ENCODE results near the gene RARRES1. TPM values are rescaled to one million over a fixed set of nuclear protein-coding genes. Genes with fewer than 3 reads are reported as not detected.

Gene RARRES1
- total and polyA plus RNA-seq, 2 experiments from 2014 or later, result 0.33 to 0.56 TPM

DNA sequence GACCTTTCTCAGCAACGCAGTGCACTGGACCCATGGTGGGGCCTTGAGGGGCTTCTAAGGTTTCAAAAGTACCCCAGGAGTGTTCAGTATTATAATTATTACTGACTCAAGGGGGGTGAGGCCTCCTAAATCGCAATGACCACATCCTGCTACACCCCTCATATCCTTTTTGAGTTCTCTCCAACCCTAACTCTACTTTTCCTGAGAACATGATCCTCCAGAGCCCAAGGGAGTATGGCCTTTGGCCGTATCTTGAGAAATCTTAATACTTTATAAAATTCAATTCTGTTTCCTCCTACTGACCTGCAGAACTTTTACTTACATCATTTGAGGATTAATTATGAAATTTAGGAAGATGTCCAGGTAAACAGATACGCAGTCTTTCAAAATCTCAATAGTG is 30.4 kb upstream of the RARRES1 start:
- Histone ChIP-seq H3K4me1 (ENCODE audit: low read depth) (no peaks in the 10 kb centered on the region), H3K4me3 (no peak overlapping the region), H3K36me3 (no peaks in the 10 kb centered on the region), H3K27ac (no peak overlapping the region), H3K27me3 (no peaks in the 10 kb centered on the region), H3K9me3 (ENCODE audit: low read depth) (no peaks in the 10 kb centered on the region)
- no peak for DNase-seq (ENCODE audit: low read depth in 1 of 2, low spot score in 1 of 2)
- TF ChIP-seq, protein P1, sequence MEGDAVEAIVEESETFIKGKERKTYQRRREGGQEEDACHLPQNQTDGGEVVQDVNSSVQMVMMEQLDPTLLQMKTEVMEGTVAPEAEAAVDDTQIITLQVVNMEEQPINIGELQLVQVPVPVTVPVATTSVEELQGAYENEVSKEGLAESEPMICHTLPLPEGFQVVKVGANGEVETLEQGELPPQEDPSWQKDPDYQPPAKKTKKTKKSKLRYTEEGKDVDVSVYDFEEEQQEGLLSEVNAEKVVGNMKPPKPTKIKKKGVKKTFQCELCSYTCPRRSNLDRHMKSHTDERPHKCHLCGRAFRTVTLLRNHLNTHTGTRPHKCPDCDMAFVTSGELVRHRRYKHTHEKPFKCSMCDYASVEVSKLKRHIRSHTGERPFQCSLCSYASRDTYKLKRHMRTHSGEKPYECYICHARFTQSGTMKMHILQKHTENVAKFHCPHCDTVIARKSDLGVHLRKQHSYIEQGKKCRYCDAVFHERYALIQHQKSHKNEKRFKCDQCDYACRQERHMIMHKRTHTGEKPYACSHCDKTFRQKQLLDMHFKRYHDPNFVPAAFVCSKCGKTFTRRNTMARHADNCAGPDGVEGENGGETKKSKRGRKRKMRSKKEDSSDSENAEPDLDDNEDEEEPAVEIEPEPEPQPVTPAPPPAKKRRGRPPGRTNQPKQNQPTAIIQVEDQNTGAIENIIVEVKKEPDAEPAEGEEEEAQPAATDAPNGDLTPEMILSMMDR (IDR thresholded peaks at IDR 0.05; ENCODE audit: low read depth, low read length), result no peak

DNA sequence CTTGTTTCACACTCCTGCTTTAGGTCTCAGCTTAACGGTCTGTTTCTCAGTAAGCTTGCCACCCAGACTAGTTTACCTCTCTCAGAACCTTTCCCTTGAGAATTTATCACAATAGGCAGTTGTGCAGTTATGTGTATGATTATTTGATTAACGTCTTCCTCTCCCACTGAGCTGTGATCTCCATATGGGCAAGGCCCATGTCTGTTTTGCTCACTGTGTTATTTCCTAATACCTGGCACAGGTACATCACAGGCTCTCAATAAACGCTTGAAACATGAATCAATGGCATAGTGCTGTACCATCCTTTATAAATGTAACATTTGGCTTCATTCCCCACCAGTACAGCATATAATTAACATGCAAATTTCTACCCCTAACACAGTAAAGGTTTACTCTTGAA is 29.1 kb upstream of the RARRES1 start:
- no peak for DNase-seq (ENCODE audit: low read depth in 1 of 2, low spot score in 1 of 2)
- H3K36me3 ChIP-seq, result no peaks in the 10 kb centered on the region
- H3K27ac ChIP-seq, result no peak overlapping the region
- TF ChIP-seq, protein P1 (IDR thresholded peaks at IDR 0.05; ENCODE audit: low read depth, low read length), result no peak
- no peak overlapping the region for H3K4me3 ChIP-seq
- H3K4me1 ChIP-seq (ENCODE audit: low read depth), result no peaks in the 10 kb centered on the region
- H3K9me3 ChIP-seq (ENCODE audit: low read depth), result no peaks in the 10 kb centered on the region
- no peaks in the 10 kb centered on the region for H3K27me3 ChIP-seq

DNA sequence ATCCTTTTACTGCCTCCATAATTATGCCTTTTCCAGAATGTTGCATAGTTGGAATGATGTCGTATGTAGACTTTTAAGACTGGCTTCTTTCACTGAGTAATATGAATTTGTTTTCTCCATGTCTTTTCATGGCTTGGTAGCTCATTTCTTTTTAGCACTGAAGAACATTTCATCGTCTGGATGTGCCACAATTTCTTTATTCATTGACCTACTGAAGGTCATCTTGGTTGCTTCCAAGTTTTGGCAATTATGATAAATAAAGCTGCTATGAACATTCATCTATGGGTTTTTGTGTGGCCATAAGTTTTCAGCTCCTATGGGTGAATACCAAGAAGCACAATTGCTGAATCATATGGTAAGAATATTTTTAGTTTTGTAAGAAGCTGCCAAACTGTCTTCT is 23.2 kb upstream of the RARRES1 start:
- TF ChIP-seq, protein P1 (IDR thresholded peaks at IDR 0.05; ENCODE audit: low read depth, low read length), result no peak
- no peaks in the 10 kb centered on the region for H3K36me3 ChIP-seq
- H3K9me3 ChIP-seq (ENCODE audit: low read depth), result no peaks in the 10 kb centered on the region
- DNase-seq (ENCODE audit: low read depth in 1 of 2, low spot score in 1 of 2), result no peak
- H3K27me3 ChIP-seq, result no peaks in the 10 kb centered on the region
- no peaks in the 10 kb centered on the region for H3K4me1 ChIP-seq (ENCODE audit: low read depth)
- H3K4me3 ChIP-seq, result no peak overlapping the region
- H3K27ac ChIP-seq, result no peak overlapping the region

DNA sequence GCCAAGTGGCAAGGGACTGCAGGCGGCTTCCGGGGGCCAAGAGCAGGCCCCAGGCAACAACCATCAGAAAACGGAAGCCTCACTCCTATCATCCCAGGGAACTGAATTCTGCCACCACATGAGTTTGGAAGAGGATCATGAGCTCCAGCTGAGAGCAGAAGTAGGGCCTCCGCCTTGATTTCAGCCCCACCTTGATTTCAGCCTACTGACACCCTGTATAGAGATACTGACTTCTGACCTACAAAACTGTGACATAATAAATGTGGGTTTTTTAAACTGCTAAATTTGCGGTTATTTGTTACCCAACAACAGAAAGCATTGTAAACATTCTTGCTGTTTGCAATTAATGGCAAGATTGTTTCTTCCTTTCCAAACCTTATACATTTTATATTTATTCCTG is 21.6 kb upstream of the RARRES1 start:
- H3K27me3 ChIP-seq, result no peaks in the 10 kb centered on the region
- DNase-seq (ENCODE audit: low read depth in 1 of 2, low spot score in 1 of 2), result no peak
- no peaks in the 10 kb centered on the region for H3K4me1 ChIP-seq (ENCODE audit: low read depth)
- no peaks in the 10 kb centered on the region for H3K36me3 ChIP-seq
- H3K4me3 ChIP-seq, result no peak overlapping the region
- no peak overlapping the region for H3K27ac ChIP-seq
- TF ChIP-seq, protein P1 (IDR thresholded peaks at IDR 0.05; ENCODE audit: low read depth, low read length), result no peak
- no peaks in the 10 kb centered on the region for H3K9me3 ChIP-seq (ENCODE audit: low read depth)

DNA sequence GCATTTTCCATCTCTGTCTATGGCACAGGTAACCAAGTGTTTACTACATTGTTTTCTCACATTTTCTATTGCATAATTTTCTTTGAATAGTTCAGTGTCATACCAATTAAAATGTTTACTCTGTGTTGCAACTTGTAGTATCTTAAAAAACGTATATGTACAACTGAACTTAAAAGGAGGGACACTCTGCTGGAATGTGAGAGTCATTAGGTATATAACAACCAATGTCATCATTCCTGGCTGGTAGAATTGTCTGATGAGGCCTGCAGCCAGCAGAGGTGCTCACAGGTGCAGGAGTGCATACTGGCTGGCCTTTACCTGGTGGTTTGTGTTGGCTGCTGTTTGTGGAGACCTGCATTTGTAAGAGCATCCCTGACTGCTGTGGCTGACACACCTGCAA is 19.1 kb upstream of the RARRES1 start:
- Histone ChIP-seq H3K4me3 (no peak overlapping the region), H3K36me3 (no peaks in the 10 kb centered on the region), H3K4me1 (ENCODE audit: low read depth) (no peaks in the 10 kb centered on the region), H3K27ac (no peak overlapping the region), H3K9me3 (ENCODE audit: low read depth) (no peaks in the 10 kb centered on the region), H3K27me3 (no peaks in the 10 kb centered on the region)
- DNase-seq (ENCODE audit: low read depth in 1 of 2, low spot score in 1 of 2), result no peak
- TF ChIP-seq, protein P1 (IDR thresholded peaks at IDR 0.05; ENCODE audit: low read depth, low read length), result no peak

DNA sequence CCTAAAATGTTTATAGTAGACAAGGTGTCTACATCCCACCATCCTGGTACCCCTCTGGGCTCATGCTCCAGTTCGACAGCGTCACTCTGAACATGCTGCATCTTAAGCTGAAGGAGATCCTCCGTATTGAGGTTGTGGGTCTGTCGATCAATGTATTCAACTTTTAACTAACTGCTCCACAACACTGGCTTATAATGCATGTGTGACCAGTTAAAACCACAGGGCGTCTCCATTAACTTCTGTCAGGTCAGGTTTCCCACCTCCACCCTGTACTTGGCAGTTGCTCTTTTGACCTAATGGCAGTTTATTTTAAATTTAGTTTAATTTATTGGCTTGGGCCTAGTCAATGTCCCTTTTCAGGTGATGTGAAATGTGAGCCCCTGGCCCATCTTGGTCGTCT is 17.8 kb upstream of the RARRES1 start:
- Histone ChIP-seq H3K4me1 (ENCODE audit: low read depth) (no peaks in the 10 kb centered on the region), H3K27me3 (no peaks in the 10 kb centered on the region), H3K9me3 (ENCODE audit: low read depth) (no peaks in the 10 kb centered on the region), H3K4me3 (no peak overlapping the region), H3K36me3 (no peaks in the 10 kb centered on the region), H3K27ac (no peak overlapping the region)
- DNase-seq (ENCODE audit: low read depth in 1 of 2, low spot score in 1 of 2), result no peak
- TF ChIP-seq, protein P1 (IDR thresholded peaks at IDR 0.05; ENCODE audit: low read depth, low read length), result no peak

All from cardiac muscle cell (in vitro differentiated cells and primary cell).